PC-3 (cell line): Measurements from ENCODE around the gene HMGXB4. TPM values are rescaled to one million over a fixed set of nuclear protein-coding genes. Genes with fewer than 3 reads are reported as not detected.

Experiments
- ATAC-seq: fragments of 200-7000 bp; cut with Tn5 transposase; 2 replicates; pipeline ENCODE4 v1.9.1; 2020; ENCODE audit warnings: mild to moderate bottlenecking, moderate library complexity
- BruUV-seq: library from RNA; stranded (reverse); fragments of 400-500 nt; replicated peaks from 2 replicates; lab custom pipeline; 2021; lab: Mats Ljungman, UMichigan
- CTCF ChIA-PET: fragments of 300-600 bp; sonication (Branson Sonifier 250); formaldehyde crosslinking; loops from one replicate; lab custom pipeline; 2022; ENCODE audit warnings: antibody characterized with exemption; lab: Charles Lee
- POLR2A ChIA-PET: fragments of 300-600 bp; sonication (Branson Sonifier 250); formaldehyde crosslinking; loops from one replicate; lab custom pipeline; 2022; ENCODE audit warnings: antibody characterized with exemption; ENCODE audit not compliant: unreplicated experiment; lab: Charles Lee
- DNase-seq: peaks from one replicate; pipeline ENCODE4 v3.0.0-alpha.2; 2015
- H2AFZ ChIP-seq: fragments of 300-600 bp; sonication (generic); 2 replicates; pipeline ENCODE4 v1.6.0; 2016; ENCODE audit warnings: antibody characterized with exemption, low read length
- H3F3A ChIP-seq: fragments of 300-600 bp; sonication (generic); one replicate; pipeline ENCODE4 v1.6.0; 2017; ENCODE audit warnings: antibody characterized with exemption, low read length, control low read depth, mild to moderate bottlenecking; ENCODE audit not compliant: unreplicated experiment
- H3K27ac ChIP-seq: fragments of 300-600 bp; sonication (generic); 2 replicates; pipeline ENCODE4 v1.5.1; 2016; ENCODE audit warnings: mild to moderate bottlenecking, low read length
- H3K27me3 ChIP-seq: fragments of 300-600 bp; sonication (generic); 2 replicates; pipeline ENCODE4 v1.6.1; 2016; ENCODE audit warnings: low read length, mixed read lengths
- H3K36me3 ChIP-seq: fragments of 300-600 bp; sonication (generic); 2 replicates; pipeline ENCODE4 v1.6.1; 2016; ENCODE audit warnings: low read depth, mixed run types, low read length, mixed read lengths
- H3K4me1 ChIP-seq: fragments of 300-600 bp; sonication (generic); 2 replicates; pipeline ENCODE4 v1.5.1; 2016; ENCODE audit warnings: low read length; ENCODE audit not compliant: insufficient read depth
- H3K4me2 ChIP-seq: fragments of 300-600 bp; sonication (generic); 2 replicates; pipeline ENCODE4 v1.6.0; 2016; ENCODE audit warnings: low read length
- H3K4me3 ChIP-seq: fragments of 300-600 bp; sonication (generic); 2 replicates; pipeline ENCODE4 v1.5.1; 2016; ENCODE audit warnings: mild to moderate bottlenecking, low read length, mixed read lengths
- H3K79me2 ChIP-seq: fragments of 300-600 bp; sonication (generic); 2 replicates; pipeline ENCODE4 v1.6.1; 2017; ENCODE audit warnings: low read length, mixed read lengths
- H3K9ac ChIP-seq: fragments of 300-600 bp; sonication (generic); 2 replicates; pipeline ENCODE4 v1.6.0; 2016; ENCODE audit warnings: mild to moderate bottlenecking, low read length
- H3K9me2 ChIP-seq: fragments of 300-600 bp; sonication (generic); replicated peaks from 2 replicates; pipeline ENCODE4 v1.6.1; 2016; ENCODE audit warnings: mixed run types, low read length, mixed read lengths
- H3K9me3 ChIP-seq: fragments of 300-600 bp; sonication (generic); 2 replicates; pipeline ENCODE4 v1.6.1; 2016; ENCODE audit warnings: low read length, mixed read lengths
- H4K20me1 ChIP-seq: fragments of 300-600 bp; sonication (generic); 2 replicates; pipeline ENCODE4 v1.6.1; 2016; ENCODE audit warnings: low read length, mixed read lengths
- EZH2 ChIP-seq: fragments of 300-600 bp; sonication (generic); IDR thresholded peaks from one replicate; pipeline ENCODE4 v1.6.1; 2017; ENCODE audit warnings: antibody characterized with exemption, mild to moderate bottlenecking, low read length; ENCODE audit not compliant: unreplicated experiment
- EZH2phosphoT487 ChIP-seq: fragments of 300-600 bp; sonication (generic); IDR thresholded peaks from 2 replicates; pipeline ENCODE4 v1.6.1; 2018; ENCODE audit warnings: mild to moderate bottlenecking, antibody characterized with exemption, low read length, borderline replicate concordance
- intact Hi-C: fragments of 100-400 bp; cut with micrococcal nuclease; formaldehyde crosslinking; loops from 2 replicates; pipeline ENCODE4 v1.9.0; 2023
- total RNA-seq: library from RNA; depleted of rRNA; stranded (reverse); fragments of >200 nt; gene quantifications from 2 replicates; pipeline ENCODE4 v1.2.3, GENCODE V29; 2014
- TF ChIP-seq, protein P1 (sequence below): fragments of 300-600 bp; sonication (generic); conservative IDR thresholded peaks from 2 replicates; pipeline ENCODE4 v1.5.1; 2017; ENCODE audit warnings: antibody characterized with exemption, low read depth, mild to moderate bottlenecking, low read length

HMGXB4 gene
- total RNA-seq, 1 experiment from 2014 or later: 12.9 TPM

- BruUV-seq: no TSS peak
- Histone ChIP-seq H3K4me2 (no peak overlapping the region), H3K79me2 (no peaks in the 10 kb centered on the region), H3F3A (no peaks in the 10 kb centered on the region), H3K9ac (no peak overlapping the region), H3K4me1 (peaks cover 9% of the 10 kb centered on the region; the same call in 1 of the 2 replicates), H3K27ac (no peak overlapping the region), H3K27me3 (no peaks in the 10 kb centered on the region), H3K9me2 (no peaks in the 10 kb centered on the region), H4K20me1 (no peaks in the 10 kb centered on the region), H3K9me3 (no peaks in the 10 kb centered on the region), H3K36me3 (no peaks in the 10 kb centered on the region), H2AFZ (no peak overlapping the region), H3K4me3 (no peak overlapping the region)
- ChIA-PET CTCF (no interaction called here), POLR2A (no interaction called here)
- ATAC-seq (no peak), DNase-seq (no peak)
- TF ChIP-seq EZH2phosphoT487 (no peak), EZH2 (no peak)
- TF ChIP-seq, protein P1, sequence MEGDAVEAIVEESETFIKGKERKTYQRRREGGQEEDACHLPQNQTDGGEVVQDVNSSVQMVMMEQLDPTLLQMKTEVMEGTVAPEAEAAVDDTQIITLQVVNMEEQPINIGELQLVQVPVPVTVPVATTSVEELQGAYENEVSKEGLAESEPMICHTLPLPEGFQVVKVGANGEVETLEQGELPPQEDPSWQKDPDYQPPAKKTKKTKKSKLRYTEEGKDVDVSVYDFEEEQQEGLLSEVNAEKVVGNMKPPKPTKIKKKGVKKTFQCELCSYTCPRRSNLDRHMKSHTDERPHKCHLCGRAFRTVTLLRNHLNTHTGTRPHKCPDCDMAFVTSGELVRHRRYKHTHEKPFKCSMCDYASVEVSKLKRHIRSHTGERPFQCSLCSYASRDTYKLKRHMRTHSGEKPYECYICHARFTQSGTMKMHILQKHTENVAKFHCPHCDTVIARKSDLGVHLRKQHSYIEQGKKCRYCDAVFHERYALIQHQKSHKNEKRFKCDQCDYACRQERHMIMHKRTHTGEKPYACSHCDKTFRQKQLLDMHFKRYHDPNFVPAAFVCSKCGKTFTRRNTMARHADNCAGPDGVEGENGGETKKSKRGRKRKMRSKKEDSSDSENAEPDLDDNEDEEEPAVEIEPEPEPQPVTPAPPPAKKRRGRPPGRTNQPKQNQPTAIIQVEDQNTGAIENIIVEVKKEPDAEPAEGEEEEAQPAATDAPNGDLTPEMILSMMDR: no peak
- intact Hi-C loops: no loop called here
These were observed 42.3 kb upstream of the HMGXB4 start for GRCh38 chr22:35214968-35215367.

- H3K9ac ChIP-seq: no peak overlapping the region
- ATAC-seq: no peak
- H3K27ac ChIP-seq: no peak overlapping the region
- intact Hi-C loops: no loop called here
- no peak for DNase-seq
- CTCF ChIA-PET: no interaction called here
- H3K36me3 ChIP-seq: no peaks in the 10 kb centered on the region
- H3K4me2 ChIP-seq: no peak overlapping the region
- H3K4me1 ChIP-seq: peaks cover 9% of the 10 kb centered on the region; the same call in 1 of the 2 replicates
- no peak overlapping the region for H3K4me3 ChIP-seq
- H4K20me1 ChIP-seq: no peaks in the 10 kb centered on the region
- no TSS peak for BruUV-seq
- H3K9me3 ChIP-seq: no peaks in the 10 kb centered on the region
- H3K27me3 ChIP-seq: no peaks in the 10 kb centered on the region
- no peaks in the 10 kb centered on the region for H3K9me2 ChIP-seq
- no peak overlapping the region for H2AFZ ChIP-seq
- TF ChIP-seq EZH2phosphoT487: no peak
- TF ChIP-seq EZH2: no peak
- TF ChIP-seq, protein P1: no peak
- no peaks in the 10 kb centered on the region for H3K79me2 ChIP-seq
- POLR2A ChIA-PET: no interaction called here
- H3F3A ChIP-seq: no peaks in the 10 kb centered on the region
These were observed 41.3 kb upstream of the HMGXB4 start for GRCh38 chr22:35215993-35216392.

DNA sequence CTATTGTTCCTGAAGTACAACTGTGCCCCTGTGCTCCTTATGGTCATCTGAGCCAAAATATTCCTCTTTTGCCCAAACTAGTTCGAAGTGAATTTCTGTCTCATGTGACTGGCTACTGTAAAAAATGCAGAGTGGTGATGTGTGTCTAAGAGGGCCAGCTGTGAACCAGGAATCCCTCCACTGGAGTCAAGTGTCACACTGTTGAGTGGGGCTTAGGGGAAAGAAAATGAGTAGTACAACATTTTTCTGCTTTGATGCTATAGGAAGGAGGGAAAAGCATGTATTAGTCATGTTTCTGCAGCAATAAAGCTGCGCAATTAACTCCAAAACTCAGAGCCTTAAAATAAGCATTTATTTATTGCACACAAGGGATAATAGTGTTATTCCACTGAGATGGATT lies 39.8 kb upstream of the HMGXB4 start:
- Histone ChIP-seq H3K4me1 (peaks cover 9% of the 10 kb centered on the region; the same call in 1 of the 2 replicates), H3K4me2 (no peak overlapping the region), H3K9me3 (no peaks in the 10 kb centered on the region), H3K27ac (no peak overlapping the region), H3K36me3 (no peaks in the 10 kb centered on the region), H3K4me3 (no peak overlapping the region), H3K27me3 (no peaks in the 10 kb centered on the region), H3K9ac (no peak overlapping the region), H2AFZ (no peak overlapping the region), H3K9me2 (no peaks in the 10 kb centered on the region), H4K20me1 (no peaks in the 10 kb centered on the region), H3F3A (no peaks in the 10 kb centered on the region), H3K79me2 (no peaks in the 10 kb centered on the region)
- no peak for TF ChIP-seq EZH2phosphoT487
- TF ChIP-seq EZH2: no peak
- ChIA-PET POLR2A (no interaction called here), CTCF (no interaction called here)
- ATAC-seq (no peak), DNase-seq (no peak)
- BruUV-seq: no TSS peak
- intact Hi-C loops: no loop called here
